Fibroblast of lung (primary cell): ENCODE data around the gene TIMP2.

ENCODE experiments used
- CTCF ChIP-seq, 2 donors: IDR thresholded peaks in 1 of 2; conservative IDR thresholded peaks in 1 of 2; 1 replicate in 1 of 2; 2 replicates in 1 of 2; pipeline ENCODE4 v1.5.1; 2011 to 2012; ENCODE audit warnings: low read length in 2 of 2, control low read depth in 1 of 2, inconsistent platforms in 1 of 2, low read depth in 1 of 2, mild to moderate bottlenecking in 1 of 2
- EZH2 ChIP-seq: IDR thresholded peaks from 2 replicates; pipeline ENCODE4 v1.5.1; 2012; ENCODE audit warnings: low read length, control low read depth, mild to moderate bottlenecking; ENCODE audit errors: missing control alignments

DNA sequence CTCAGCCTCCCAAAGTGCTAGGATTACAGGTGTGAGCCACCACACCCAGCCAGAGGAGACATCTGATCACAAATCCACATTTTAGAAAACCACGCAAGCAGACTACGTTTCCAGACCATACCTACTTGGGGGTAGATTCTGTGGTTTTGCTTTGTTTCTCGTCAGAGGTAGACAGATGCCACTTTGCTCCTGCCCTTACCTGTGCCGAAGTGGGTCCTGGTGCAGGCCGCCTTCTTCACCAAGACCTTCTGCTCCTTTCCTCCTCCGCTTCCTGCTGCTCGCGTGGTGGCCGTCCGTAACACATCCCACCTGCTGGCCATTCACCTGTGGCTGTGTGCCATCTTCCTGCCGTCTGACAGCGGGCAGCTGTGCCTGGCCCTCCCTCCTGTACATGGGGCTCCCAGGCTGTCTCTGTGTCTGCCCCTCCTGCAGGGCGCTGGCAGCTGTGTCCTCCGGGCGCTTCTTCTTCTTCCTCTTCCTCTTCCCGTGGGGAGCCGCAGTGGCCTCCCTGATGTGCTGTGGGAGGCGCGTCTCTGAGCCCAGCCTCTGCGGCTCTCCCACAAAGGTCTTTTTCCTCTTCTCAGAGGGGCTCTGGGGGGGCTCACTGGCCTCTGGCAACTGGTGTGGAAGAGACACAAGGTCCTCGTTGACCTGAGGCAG, 121.9 kb downstream of the TIMP2 start:
- TF ChIP-seq CTCF (conservative IDR thresholded peaks at IDR 0.05 in 1 of 2, IDR thresholded peaks at IDR 0.05 in 1 of 2; ENCODE audit: low read depth in 1 of 2, low read length in 2 of 2) (no peak), EZH2 (no peak)
